HepG2 (cell line): ENCODE results near the gene SFRP2.

ENCODE experiments used
- HOXA7 ChIP-seq: sonication (generic); formaldehyde crosslinking; IDR thresholded peaks from 2 replicates; pipeline ENCODE4 v1.8.1; 2022; ENCODE audit warnings: mild to moderate bottlenecking, missing genetic modification reagents, moderate library complexity
- POLR2A ChIP-seq, 2 experiments: IDR thresholded peaks; 2 replicates each; pipeline ENCODE4 v1.6.1; 2011; ENCODE audit warnings: low read depth in 2 of 2, low read length in 2 of 2, mild to moderate bottlenecking in 1 of 2, moderate library complexity in 1 of 2; ENCODE audit not compliant: insufficient read depth in 1 of 2
- TF ChIP-seq, protein P1 (sequence below): sonication (generic); formaldehyde crosslinking; IDR thresholded peaks from 2 replicates; pipeline ENCODE4 v1.4.0; 2020; ENCODE audit warnings: missing genetic modification reagents, borderline replicate concordance
- TF ChIP-seq, protein P2 (sequence below): sonication (generic); formaldehyde crosslinking; IDR thresholded peaks from 2 replicates; pipeline ENCODE4 v1.4.0; 2020; ENCODE audit warnings: missing genetic modification reagents
- TF ChIP-seq, protein P3 (sequence below): sonication (generic); formaldehyde crosslinking; IDR thresholded peaks from 2 replicates; pipeline ENCODE4 v1.5.0; 2020; ENCODE audit warnings: mild to moderate bottlenecking, missing genetic modification reagents, moderate library complexity

DNA sequence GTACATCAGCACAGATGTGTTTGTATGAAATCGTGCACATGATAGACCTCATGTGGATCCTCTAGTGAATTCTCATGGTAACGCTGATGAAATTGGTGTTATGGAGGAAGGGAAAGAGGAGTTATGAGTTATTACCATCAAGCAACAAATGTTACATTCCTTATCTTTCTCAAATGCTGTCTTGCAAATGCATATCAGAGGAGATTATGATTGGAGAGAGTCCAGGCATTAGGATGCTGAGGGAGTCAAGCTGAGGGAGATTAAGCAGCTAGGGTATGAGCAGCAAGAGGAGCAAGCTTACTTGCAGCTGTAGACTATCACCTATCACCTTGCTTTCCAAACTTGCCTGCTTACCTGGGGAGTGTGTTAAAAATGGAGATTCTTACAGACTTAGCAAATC lies 36.8 kb upstream of the SFRP2 start:
- no peak for TF ChIP-seq HOXA7
- TF ChIP-seq POLR2A (IDR thresholded peaks at IDR 0.05; ENCODE audit: insufficient read depth in 1 of 2, low read depth in 2 of 2, low read length in 2 of 2) = no peak
- TF ChIP-seq, protein P1, sequence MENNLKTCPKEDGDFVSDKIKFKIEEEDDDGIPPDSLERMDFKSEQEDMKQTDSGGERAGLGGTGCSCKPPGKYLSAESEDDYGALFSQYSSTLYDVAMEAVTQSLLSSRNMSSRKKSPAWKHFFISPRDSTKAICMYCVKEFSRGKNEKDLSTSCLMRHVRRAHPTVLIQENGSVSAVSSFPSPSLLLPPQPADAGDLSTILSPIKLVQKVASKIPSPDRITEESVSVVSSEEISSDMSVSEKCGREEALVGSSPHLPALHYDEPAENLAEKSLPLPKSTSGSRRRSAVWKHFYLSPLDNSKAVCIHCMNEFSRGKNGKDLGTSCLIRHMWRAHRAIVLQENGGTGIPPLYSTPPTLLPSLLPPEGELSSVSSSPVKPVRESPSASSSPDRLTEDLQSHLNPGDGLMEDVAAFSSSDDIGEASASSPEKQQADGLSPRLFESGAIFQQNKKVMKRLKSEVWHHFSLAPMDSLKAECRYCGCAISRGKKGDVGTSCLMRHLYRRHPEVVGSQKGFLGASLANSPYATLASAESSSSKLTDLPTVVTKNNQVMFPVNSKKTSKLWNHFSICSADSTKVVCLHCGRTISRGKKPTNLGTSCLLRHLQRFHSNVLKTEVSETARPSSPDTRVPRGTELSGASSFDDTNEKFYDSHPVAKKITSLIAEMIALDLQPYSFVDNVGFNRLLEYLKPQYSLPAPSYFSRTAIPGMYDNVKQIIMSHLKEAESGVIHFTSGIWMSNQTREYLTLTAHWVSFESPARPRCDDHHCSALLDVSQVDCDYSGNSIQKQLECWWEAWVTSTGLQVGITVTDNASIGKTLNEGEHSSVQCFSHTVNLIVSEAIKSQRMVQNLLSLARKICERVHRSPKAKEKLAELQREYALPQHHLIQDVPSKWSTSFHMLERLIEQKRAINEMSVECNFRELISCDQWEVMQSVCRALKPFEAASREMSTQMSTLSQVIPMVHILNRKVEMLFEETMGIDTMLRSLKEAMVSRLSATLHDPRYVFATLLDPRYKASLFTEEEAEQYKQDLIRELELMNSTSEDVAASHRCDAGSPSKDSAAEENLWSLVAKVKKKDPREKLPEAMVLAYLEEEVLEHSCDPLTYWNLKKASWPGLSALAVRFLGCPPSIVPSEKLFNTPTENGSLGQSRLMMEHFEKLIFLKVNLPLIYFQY (CRISPR knock-in tag) = no peak
- TF ChIP-seq, protein P2, sequence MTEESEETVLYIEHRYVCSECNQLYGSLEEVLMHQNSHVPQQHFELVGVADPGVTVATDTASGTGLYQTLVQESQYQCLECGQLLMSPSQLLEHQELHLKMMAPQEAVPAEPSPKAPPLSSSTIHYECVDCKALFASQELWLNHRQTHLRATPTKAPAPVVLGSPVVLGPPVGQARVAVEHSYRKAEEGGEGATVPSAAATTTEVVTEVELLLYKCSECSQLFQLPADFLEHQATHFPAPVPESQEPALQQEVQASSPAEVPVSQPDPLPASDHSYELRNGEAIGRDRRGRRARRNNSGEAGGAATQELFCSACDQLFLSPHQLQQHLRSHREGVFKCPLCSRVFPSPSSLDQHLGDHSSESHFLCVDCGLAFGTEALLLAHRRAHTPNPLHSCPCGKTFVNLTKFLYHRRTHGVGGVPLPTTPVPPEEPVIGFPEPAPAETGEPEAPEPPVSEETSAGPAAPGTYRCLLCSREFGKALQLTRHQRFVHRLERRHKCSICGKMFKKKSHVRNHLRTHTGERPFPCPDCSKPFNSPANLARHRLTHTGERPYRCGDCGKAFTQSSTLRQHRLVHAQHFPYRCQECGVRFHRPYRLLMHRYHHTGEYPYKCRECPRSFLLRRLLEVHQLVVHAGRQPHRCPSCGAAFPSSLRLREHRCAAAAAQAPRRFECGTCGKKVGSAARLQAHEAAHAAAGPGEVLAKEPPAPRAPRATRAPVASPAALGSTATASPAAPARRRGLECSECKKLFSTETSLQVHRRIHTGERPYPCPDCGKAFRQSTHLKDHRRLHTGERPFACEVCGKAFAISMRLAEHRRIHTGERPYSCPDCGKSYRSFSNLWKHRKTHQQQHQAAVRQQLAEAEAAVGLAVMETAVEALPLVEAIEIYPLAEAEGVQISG = no peak
- TF ChIP-seq, protein P3, sequence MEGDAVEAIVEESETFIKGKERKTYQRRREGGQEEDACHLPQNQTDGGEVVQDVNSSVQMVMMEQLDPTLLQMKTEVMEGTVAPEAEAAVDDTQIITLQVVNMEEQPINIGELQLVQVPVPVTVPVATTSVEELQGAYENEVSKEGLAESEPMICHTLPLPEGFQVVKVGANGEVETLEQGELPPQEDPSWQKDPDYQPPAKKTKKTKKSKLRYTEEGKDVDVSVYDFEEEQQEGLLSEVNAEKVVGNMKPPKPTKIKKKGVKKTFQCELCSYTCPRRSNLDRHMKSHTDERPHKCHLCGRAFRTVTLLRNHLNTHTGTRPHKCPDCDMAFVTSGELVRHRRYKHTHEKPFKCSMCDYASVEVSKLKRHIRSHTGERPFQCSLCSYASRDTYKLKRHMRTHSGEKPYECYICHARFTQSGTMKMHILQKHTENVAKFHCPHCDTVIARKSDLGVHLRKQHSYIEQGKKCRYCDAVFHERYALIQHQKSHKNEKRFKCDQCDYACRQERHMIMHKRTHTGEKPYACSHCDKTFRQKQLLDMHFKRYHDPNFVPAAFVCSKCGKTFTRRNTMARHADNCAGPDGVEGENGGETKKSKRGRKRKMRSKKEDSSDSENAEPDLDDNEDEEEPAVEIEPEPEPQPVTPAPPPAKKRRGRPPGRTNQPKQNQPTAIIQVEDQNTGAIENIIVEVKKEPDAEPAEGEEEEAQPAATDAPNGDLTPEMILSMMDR (CRISPR knock-in tag) = no peak
